HEK293 (cell line): Measurements from ENCODE around the gene ISL2.

Experiments used
- IKZF3 ChIP-seq: fragments of 450-650 bp; IDR thresholded peaks from 2 replicates; pipeline ENCODE4 v1.5.0; 2018; ENCODE audit warnings: missing biosample characterization, mild to moderate bottlenecking, missing genetic modification characterization, moderate library complexity
- KLF16 ChIP-seq: fragments of 450-650 bp; formaldehyde crosslinking; IDR thresholded peaks from 2 replicates; pipeline ENCODE4 v1.5.1; 2017; ENCODE audit warnings: missing biosample characterization, missing genetic modification characterization
- ZBTB21 ChIP-seq: fragments of 450-650 bp; formaldehyde crosslinking; IDR thresholded peaks from 2 replicates; pipeline ENCODE4 v1.5.1; 2017; ENCODE audit warnings: missing biosample characterization, missing genetic modification characterization
- ZBTB7A ChIP-seq: fragments of 450-650 bp; formaldehyde crosslinking; IDR thresholded peaks from 2 replicates; pipeline ENCODE4 v1.5.1; 2016; ENCODE audit warnings: low read depth, missing biosample characterization, missing genetic modification characterization
- ZNF48 ChIP-seq: fragments of 450-650 bp; formaldehyde crosslinking; IDR thresholded peaks from 2 replicates; pipeline ENCODE4 v1.5.1; 2016; ENCODE audit warnings: missing biosample characterization, missing genetic modification characterization
- TF ChIP-seq, protein P1 (sequence below): fragments of 450-650 bp; formaldehyde crosslinking; IDR thresholded peaks from 2 replicates; pipeline ENCODE4 v1.5.1; 2016; ENCODE audit warnings: missing biosample characterization, missing genetic modification characterization
- TF ChIP-seq, protein P2 (sequence below): fragments of 450-650 bp; formaldehyde crosslinking; IDR thresholded peaks from 2 replicates; pipeline ENCODE4 v1.5.1; 2016; ENCODE audit warnings: missing biosample characterization, missing genetic modification characterization

GRCh38 chr15:76376029-76376428 is 39.5 kb downstream of the ISL2 start:
- TF ChIP-seq, protein P1, sequence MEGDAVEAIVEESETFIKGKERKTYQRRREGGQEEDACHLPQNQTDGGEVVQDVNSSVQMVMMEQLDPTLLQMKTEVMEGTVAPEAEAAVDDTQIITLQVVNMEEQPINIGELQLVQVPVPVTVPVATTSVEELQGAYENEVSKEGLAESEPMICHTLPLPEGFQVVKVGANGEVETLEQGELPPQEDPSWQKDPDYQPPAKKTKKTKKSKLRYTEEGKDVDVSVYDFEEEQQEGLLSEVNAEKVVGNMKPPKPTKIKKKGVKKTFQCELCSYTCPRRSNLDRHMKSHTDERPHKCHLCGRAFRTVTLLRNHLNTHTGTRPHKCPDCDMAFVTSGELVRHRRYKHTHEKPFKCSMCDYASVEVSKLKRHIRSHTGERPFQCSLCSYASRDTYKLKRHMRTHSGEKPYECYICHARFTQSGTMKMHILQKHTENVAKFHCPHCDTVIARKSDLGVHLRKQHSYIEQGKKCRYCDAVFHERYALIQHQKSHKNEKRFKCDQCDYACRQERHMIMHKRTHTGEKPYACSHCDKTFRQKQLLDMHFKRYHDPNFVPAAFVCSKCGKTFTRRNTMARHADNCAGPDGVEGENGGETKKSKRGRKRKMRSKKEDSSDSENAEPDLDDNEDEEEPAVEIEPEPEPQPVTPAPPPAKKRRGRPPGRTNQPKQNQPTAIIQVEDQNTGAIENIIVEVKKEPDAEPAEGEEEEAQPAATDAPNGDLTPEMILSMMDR = no peak
- TF ChIP-seq, protein P2, sequence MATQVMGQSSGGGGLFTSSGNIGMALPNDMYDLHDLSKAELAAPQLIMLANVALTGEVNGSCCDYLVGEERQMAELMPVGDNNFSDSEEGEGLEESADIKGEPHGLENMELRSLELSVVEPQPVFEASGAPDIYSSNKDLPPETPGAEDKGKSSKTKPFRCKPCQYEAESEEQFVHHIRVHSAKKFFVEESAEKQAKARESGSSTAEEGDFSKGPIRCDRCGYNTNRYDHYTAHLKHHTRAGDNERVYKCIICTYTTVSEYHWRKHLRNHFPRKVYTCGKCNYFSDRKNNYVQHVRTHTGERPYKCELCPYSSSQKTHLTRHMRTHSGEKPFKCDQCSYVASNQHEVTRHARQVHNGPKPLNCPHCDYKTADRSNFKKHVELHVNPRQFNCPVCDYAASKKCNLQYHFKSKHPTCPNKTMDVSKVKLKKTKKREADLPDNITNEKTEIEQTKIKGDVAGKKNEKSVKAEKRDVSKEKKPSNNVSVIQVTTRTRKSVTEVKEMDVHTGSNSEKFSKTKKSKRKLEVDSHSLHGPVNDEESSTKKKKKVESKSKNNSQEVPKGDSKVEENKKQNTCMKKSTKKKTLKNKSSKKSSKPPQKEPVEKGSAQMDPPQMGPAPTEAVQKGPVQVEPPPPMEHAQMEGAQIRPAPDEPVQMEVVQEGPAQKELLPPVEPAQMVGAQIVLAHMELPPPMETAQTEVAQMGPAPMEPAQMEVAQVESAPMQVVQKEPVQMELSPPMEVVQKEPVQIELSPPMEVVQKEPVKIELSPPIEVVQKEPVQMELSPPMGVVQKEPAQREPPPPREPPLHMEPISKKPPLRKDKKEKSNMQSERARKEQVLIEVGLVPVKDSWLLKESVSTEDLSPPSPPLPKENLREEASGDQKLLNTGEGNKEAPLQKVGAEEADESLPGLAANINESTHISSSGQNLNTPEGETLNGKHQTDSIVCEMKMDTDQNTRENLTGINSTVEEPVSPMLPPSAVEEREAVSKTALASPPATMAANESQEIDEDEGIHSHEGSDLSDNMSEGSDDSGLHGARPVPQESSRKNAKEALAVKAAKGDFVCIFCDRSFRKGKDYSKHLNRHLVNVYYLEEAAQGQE (tag by site-specific recombination) = no peak
- TF ChIP-seq ZBTB7A = no peak
- TF ChIP-seq ZBTB21 = no peak
- no peak for TF ChIP-seq ZNF48 (tag by site-specific recombination)
- no peak for TF ChIP-seq KLF16 (tag by site-specific recombination)
- TF ChIP-seq IKZF3 (tag by site-specific recombination) = no peak
